Left renal cortex interstitium (tissue), 4 donors: ENCODE results near the gene VRK3. TPM values are rescaled to one million over a fixed set of nuclear protein-coding genes. Genes with fewer than 3 reads are reported as not detected.
"Not testable (repeated sequence)": the region's sequence is repeated elsewhere in the genome, so short reads cannot be mapped to it uniquely, and the experiment has no call there.

Experiments used
- DNase-seq, 4 donors: peaks; one replicate each; pipeline ENCODE4 v3.0.0-alpha.2; 2013; ENCODE audit warnings: low read depth in 4 of 4, low spot score in 2 of 4, missing footprints in 1 of 4
- polyA plus RNA-seq, 4 donors: library from polyadenylated mRNA; unstranded; fragments of 120-200 nt; gene quantifications; one replicate each; pipeline ENCODE4 v1.2.1, GENCODE V29; 2013; ENCODE audit not compliant: insufficient read length in 4 of 4

The VRK3 gene
- polyA plus RNA-seq, 4 donors, result 45.5 to 51.0 (median 48.2) TPM

DNA sequence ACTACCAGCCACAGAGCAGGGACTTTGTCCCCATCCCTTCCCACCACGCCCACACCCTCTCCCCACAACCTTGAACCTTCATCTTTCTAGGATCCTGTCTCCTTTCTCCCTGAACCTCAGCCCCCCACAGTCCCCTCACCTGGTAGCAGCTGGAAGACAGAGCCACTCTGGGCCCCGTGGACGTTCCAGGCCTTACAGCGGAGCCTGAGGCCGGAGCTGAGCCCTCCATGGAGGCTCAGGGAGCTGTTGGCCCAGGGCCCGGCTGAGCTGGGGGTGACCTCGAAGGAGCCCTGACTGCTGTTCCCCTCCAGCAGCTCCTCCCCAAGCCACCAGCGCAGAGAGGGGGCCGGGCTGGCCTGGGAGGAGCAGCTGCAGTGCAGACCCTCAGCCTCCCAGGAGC lies 67.0 kb downstream of the VRK3 start:
- not testable (repeated sequence) for DNase-seq

DNA sequence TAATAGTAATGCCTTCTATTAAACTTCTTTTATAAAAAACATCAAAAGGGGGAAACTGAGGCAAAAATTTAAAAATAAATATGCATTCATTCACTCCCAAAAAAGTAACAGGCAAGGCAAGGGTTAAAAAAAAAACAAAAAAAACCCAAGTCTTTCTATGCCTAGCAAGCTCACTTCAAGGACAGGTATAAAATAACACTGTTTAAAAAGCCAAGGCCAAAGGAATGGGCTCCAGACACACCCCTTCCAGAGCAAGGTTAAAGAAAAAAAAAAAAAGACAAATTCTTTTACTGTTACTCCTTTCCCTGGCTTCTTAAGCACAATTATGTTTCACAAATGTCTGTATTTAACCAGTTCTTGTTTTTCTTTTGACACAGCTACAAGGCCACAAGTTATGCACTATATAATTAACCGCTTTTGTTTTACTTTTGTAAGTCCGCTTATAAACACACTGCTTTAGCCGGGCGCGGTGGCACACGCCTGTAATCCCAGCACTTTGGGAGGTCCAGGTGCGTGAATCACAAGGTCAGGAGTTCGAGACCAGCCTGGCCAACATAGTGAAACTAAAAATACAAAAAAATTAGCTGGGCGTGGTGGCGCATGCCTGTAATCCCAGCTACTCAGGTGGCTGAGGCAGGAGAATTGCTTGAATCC lies 67.8 kb downstream of the VRK3 start:
- DNase-seq, result no peak

DNA sequence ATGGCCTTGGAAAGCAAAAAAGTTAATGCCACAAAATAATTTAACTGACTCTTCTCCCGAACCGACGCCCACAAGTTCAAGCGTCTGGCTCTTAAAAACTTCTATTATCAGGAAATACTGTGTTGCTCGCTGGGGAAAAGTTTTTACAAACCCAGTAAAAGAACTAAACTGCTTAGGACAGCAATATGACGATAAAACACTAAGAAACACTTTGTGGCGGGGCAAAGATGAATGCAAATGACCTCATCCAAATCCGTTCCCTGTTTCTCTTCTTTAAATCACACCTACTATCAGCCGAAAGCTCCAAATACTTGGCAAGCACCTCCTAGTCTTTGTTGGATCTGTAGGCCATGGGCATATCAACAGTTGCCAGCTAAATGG lies 69.1 kb downstream of the VRK3 start:
- no peak for DNase-seq

DNA sequence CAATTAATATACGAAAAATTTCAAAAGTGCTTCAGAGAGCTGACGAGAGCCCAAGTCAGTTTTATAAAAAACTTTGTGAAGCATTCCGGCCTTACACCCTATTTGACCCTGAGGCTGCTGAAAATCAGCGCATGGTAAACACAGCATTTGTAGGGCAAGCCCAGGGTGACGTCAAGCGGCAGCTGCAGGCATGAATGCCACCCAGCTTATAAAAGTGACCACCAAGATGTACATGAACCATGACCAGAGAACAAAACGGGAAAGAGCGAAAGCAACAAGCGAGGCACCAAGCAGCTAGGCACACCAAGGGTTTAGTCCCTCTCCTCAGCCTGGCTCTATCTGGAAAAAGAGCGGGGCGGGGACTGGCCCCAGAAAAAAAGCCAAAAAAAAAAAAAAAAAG lies 70.2 kb downstream of the VRK3 start:
- no peak for DNase-seq

DNA sequence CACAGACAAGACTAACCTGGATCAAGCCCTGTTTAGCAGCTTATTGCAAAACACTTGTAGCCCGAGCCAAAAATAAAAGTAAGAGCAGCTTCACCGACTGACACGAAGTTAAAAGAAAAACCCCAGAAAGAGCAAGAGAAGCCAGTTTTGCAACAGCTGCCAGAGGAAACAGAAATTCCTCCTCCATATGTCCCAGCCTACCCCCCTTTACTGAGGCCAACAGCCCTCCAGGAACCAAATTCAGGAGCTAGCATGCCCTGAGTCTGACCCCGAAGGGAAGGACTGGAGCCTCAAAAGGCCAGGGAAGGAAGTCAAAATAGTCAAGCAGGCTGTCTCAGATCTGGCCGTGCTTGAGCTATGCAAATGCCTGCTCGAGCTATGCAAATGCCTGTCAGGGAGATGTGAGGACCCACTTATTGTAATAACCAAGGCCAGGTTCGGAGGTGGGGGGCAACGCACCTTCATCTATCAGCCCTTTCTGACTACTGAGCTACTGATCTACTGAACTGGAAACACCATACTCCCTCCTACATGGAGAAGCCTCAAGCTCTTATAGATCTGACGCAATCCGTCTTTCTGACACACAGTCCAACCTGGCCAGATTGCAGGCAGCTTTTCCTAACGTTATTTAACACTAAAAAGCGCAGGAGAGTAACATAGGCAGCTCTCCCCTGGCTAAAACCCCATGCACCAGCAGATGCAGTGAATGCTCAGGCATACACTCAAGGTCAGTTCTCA lies 70.9 kb downstream of the VRK3 start:
- no peak for DNase-seq

DNA sequence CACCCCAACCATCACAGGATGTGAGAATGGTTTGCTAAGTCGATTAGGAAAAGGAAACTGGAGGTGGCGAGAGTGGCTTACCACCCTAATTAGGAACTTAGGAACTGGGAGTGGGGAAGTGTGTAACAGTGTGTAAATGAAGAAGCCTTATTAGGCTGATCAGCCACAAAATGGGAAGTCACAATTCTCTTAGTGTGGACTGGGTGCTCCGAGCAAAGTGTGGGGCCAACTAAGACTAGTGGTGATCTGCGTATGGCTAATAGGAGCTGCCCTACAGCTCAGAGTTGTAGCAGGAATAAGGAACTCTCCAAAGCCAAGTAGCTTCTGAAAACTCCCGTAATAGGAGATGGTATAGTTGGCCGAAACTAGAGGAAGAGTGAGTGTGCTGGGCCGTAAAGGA lies 71.8 kb downstream of the VRK3 start:
- no peak for DNase-seq

DNA sequence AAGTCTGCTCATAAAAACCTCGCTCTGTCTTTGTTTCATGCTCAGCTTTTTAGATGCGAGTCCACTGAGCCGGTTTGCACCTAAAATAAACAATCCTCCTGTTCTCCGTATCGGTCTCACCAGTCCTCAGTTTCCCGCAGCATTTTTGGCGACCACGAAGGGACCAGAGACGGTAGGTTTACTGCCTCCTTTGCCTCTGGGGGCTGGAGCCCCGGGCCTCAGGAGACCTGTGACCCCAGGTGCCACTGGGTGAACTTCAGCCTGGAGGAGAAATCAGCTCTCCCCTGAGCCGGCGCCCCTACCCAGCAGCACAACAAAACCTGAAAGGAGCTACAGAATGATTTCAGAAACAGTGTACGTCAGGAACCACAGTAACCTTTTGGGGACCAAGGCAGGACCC lies 72.3 kb downstream of the VRK3 start:
- no peak for DNase-seq

DNA sequence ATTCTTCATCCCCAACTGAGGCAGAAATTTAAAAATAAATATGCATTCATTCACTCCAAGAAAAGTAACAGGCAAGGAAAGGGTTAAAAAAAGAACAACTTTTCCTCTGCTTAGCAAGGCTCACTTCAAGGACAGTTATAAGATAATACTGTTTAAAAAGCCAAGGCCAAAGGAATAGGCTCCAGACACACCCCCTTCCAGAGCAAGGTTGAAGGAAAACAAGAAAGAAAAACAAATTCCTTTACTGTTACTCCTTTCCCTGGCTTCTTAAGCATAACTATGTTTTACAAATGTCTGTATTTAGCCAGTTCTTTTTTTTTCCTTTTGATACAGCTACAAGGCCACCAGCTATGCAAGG lies 72.7 kb downstream of the VRK3 start:
- no peak for DNase-seq

DNA sequence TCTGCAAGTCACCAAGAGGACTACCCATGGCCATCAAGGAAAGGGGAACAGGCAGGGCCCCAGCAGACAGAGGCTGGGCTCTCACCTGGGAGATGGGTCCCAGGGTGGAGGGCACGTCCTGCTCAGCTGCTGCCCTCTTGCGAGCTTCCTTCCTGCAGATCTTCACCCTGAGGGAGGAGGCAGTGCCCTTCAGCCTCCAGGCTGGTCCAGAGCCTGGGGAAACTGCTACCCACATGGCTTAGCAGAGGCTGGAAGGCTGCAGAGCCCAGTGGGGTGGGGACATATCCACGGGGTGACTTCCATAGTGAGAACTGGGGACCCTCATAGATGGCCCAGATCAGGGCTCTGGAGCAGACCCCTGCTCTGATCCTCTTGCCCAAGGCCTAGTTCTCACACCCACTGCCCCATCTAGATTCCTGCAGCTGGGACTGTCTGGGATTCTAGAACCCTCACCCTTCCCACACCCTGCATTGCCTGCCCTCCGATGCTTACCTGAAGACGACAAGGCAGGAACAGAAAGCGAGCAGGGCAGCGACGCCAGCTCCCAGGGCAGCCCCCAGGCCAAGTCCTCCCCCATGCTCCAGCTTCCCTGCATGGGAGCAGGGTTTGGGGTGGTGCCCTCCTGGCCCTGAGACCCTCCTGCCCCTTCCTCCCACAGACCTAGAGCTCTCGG lies 73.2 kb downstream of the VRK3 start:
- no peak for DNase-seq

DNA sequence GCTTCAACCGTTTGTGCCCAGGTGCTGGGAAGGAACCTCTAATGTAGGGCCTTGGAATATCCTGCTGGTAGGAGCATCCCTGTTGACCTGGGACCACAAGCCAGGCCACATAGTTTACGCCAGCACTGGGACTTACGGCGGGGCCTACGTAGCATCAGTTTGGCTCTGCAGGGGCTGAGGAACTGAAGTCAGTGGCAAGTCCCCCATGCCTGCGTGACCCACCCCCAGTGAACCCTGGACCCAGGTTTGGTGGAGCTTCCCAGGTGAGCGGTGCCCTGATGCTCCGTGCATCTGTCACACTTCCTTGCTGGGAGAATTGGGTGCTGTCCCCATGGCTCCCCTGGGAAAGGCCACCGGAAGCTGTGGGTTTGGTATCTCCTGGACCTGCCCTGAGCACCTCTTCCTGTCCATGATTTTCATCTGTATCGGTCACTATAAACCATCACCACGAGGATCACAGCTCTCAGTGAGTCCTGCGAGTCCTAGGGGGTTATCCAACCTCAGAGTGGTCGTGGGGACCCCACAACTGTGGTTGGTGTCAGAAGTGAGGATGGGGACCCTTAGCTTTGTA lies 74.1 kb downstream of the VRK3 start:
- no peak for DNase-seq

DNA sequence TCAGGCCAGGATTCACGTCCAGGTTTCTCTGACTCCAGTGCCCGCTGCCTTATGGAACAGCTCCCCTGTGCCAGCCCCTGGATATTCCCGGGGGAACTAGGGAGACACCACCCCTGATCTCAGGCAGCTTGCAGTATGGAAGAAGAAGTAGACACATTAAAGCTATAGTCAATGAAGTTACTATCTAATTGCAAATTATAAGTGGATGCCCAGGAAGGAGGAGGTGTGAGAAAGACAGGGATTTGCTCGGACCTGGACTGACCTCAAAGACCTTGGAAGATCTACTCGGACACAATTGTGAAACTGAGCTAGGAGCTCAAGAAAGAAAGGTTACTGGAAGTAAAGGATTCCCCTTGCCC lies 74.6 kb downstream of the VRK3 start:
- no peak for DNase-seq

DNA sequence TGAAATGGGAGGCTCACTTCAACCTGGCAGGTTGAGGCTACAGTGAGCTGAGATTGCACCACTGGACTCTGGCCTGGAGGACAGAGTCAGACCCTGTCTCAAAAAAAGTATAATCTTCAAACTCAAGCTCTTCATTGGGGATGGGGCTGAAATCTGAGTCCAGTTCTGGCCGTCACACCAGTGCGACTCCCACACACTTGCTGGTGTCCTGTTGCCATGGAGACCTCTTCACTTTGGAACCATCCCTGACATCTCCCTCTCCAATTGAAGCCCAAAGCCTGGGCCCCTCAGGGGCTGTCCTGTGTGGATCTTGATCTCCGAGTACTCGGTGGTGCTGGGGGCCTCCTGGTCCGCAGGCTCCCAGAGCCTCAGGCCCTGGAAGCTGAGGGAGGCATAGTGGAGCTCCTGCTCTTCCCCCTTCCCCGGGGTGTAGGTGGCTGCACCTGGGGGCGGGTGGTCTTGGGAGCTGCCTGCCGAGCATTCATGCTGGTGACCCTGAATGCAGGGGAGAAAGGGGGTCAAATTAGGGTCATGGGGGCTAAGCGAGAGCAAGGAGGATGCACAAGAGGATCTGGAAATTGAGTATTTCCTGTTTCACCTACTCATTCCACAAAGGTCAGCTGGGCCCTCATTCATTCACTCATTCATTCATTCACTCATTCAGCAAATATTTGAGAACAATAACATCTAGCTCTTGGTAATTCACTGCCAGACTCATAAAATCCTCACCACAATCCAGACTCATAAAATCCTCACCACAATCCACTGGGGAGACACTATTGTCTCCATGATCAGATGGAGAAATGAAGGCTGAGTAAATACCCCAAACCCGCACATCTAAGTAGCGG lies 75.2 kb downstream of the VRK3 start:
- no peak for DNase-seq

DNA sequence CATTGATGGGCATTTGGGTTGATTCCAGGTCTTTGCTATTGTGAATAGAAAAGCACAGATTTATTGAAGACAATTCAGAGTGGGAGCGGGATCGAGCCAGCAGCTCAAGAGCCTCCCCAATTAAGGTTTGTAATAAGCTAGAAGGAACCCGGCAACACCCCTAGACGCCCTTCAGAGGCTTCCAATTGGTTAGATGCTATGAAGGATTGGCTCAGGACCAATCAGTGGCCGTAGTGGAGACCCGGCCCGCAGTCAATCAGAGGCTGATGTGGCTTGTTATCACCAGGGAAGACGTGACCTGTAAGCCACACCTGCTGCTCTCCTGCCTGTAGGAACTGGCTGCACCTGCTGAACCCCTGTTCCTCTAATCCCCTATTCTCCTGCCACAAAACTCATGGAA lies 78.8 kb downstream of the VRK3 start:
- no peak for DNase-seq

DNA sequence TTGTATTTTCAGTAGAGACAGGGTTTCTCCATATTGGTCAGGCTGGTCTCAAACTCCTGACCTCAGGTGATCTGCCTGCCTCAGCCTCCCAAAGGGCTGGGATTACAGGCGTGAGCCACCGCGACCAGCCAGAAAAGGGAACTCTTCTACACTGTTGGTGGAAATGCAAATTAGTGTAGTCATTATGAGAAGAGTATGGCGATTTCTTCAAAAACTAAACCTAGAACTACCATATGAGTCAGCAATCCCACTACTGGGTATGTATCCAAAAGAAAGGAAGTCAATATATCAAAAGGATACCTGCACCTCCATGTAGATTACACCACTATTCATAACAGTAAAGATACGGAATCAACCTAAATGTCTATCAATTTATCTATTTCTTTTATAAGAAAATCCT lies 80.6 kb downstream of the VRK3 start:
- not testable (repeated sequence) for DNase-seq

DNA sequence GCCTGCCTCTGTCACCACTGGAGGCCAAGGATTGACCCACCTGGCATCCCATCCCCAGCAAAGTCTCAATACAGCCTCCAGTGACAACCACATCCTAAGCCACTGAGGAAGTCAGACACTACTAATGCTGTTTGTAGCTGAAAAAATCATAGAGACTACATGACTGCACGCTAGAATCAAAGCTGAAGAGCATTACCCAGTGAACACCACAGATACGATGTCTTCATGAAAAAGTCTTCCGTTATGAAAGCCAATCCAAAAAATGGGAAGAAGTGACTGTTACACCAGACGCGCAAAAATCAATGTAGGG lies 84.7 kb downstream of the VRK3 start:
- no peak for DNase-seq

DNA sequence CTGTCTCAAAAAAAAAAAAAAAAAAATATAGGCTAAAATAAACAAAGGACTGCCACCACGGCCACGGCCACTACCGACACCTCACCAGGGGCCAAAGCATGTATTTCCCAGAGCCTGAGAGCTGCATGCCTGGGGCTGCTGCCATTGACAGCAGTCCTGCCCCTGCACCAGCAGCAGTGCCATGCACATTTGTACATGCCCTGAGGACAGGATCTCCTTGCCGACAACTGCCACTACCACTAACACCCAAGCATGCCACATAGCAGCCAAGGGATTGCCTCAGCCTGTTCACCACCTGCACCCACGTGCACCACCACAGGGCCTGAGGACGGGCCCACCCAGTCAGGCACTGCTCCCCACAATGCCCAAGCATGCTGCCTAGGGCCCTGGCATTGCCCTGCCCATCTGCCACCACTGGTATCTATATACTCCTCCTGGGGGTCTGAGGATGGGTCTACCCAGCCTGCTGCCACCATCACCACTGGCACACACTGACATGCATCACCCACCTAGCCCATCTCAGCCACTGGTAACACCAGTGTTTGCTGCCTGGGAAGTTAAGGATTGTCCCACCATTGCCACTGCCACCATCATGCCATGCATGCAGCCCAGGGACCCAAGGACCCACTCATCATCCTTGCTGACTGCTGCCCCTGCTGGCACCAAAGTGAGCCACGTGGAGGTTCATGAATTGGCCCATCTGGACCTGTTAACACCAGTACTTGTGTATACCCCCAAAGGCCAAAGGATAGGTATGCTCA lies 85.3 kb downstream of the VRK3 start:
- no peak for DNase-seq

DNA sequence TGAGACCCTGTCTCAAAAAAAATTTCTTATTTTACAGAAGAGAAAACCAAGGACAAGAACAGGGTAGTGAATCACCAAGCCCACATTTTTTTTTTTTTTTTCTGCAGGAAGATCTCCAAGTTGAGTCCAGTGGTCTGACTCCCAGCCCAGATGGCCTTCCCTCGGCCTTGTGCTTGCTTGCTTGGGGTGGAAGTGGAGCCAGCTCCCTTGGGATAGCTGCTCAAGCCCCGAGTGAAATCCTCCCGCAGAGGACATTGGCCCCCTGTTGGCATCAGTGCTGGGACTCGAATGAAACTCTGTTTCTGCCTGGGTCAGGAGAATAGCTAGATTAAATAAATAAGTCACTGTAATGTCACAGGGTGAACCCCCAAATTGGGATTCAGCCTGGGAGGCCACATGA lies 86.5 kb downstream of the VRK3 start:
- no peak for DNase-seq

DNA sequence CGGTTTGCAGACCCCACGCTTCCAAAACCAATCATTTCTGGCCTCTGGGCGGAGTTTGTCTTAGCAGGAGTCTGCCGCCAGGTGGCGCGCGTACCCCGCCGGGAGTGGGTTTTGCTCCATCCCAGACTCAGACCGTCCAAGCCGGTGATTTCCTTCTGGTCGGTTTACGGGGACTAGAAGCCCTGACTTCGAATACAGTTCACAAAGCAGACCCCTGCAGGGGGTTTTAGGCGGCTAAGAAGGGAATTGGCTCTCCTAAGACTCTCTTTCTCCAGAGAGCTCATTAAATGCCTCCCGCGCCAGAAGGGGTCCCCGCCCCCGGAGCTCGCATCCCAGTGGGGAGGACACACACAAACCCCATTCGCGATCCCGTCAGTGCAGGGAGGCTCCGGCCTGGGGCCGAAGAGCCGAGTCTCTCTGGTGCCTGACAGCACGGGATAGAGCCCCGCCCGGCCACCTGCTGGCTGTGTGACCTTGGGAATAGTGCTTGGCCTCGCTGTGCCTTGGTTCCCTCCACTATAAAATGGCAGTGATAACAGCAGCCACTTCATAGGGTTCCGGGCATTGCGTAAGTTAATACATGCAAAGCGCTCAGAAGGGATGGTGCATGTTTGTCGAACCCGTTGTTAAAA lies 87.3 kb downstream of the VRK3 start:
- DNase-seq, result peak in 1 of 4 donors; percentile 67

DNA sequence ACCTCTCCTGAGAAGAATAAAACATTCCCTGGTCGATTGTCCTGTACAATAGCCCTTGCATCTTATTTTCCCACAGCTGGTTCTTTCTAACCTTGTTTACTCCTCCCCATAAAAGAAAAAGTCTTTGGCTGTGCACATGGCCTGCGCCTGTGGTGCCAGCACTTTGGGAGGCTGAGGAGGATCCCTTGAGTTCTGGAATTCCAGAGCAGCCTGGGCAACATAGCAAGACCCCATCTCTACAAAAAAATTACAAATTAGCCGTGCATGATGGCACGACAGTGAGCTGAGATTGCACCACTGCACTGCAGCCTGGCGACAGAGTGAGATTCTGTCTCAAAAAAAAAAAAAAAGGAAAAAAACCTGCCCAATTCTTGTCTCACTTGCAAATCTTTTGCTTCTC lies 88.6 kb downstream of the VRK3 start:
- no peak for DNase-seq

DNA sequence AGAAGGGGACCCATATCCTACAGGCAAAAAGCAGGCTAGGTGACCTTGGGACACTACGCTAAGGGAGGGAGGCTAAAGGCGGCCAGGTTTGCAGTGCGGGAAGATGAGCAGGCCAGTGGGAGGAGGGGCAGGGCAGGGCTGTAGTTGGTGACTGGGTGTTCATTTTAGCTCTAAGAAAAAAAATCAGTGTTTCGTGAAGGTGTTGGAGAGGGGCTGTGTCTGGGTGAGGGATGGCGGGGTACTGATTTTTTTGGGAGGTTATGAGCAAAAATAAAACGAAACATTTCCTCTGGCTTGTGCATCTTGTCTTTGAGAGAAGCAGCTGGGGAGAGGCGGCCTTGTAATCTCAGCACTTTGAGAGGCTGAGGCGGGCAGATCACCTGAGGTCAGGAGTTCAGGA lies 91.5 kb downstream of the VRK3 start:
- no peak for DNase-seq
